GM12878 (cell line): ENCODE data around the gene RPS26. TPM values are rescaled to one million over a fixed set of nuclear protein-coding genes. Genes with fewer than 3 reads are reported as not detected.

Experiments used
- ATAC-seq: fragments of 200-7000 bp; cut with Tn5 transposase; 3 replicates; pipeline ENCODE4 v1.9.1; 2020; ENCODE audit warnings: mild to moderate bottlenecking, moderate library complexity
- BruUV-seq: library from RNA; stranded (reverse); fragments of 400-500 nt; replicated peaks from 2 replicates; lab custom pipeline; 2021; lab: Mats Ljungman, UMichigan
- CTCF ChIA-PET: fragments of 300-600 bp; sonication (Branson Sonifier 250); formaldehyde crosslinking; extraction: SDS; loops from one replicate; lab custom pipeline; 2021; ENCODE audit warnings: inconsistent platforms; lab: Yijun Ruan, JAX
- POLR2A ChIA-PET: fragments of 350-600 bp; formaldehyde crosslinking; extraction: SDS; loops from one replicate; lab custom pipeline; 2021; ENCODE audit warnings: inconsistent platforms; lab: Charles Lee
- RAD21 ChIA-PET: fragments of 300-600 bp; sonication (Branson Sonifier 250); formaldehyde crosslinking; loops from one replicate; lab custom pipeline; 2023; ENCODE audit warnings: antibody characterized with exemption; ENCODE audit not compliant: unreplicated experiment; lab: Charles Lee
- SMC1A ChIA-PET: fragments of 300-600 bp; sonication (Branson Sonifier 250); formaldehyde crosslinking; loops from one replicate; lab custom pipeline; 2023; ENCODE audit not compliant: unreplicated experiment, uncharacterized antibody; lab: Charles Lee
- DNase-seq: peaks from one replicate; pipeline ENCODE4 v3.0.0-alpha.2; 2011; ENCODE audit warnings: low read depth, low spot score
- FAIRE-seq: peaks from 3 replicates; lab custom pipeline; 2011; peaks lifted over from hg19 to GRCh38; lab: Jason Lieb, UNC
- H2AFZ ChIP-seq: 2 replicates; pipeline ENCODE4 v1.6.0; 2011; ENCODE audit warnings: low read depth, low read length, control low read depth; ENCODE audit not compliant: control insufficient read depth
- H3K27ac ChIP-seq: 2 replicates; pipeline ENCODE4 v1.5.1; 2011; ENCODE audit warnings: control low read depth; ENCODE audit not compliant: control insufficient read depth, insufficient read depth
- H3K27me3 ChIP-seq, 2 experiments: replicated peaks in 1 of 2; 2 replicates each; pipeline versions ENCODE4 v1.6.0 to v1.6.1; 2011; ENCODE audit warnings: low read length in 1 of 2; ENCODE audit not compliant: control insufficient read depth in 2 of 2, insufficient read depth in 2 of 2
- H3K36me3 ChIP-seq, 2 experiments: 2 replicates each; pipeline ENCODE4 v1.5.1; 2011; ENCODE audit warnings: low read length in 1 of 2; ENCODE audit not compliant: control insufficient read depth in 2 of 2, insufficient read depth in 2 of 2
- H3K4me1 ChIP-seq: 2 replicates; pipeline ENCODE4 v1.6.1; 2011; ENCODE audit warnings: mild to moderate bottlenecking, low read length, moderate library complexity, mixed read lengths; ENCODE audit not compliant: control insufficient read depth, insufficient read depth
- H3K4me2 ChIP-seq: 2 replicates; pipeline ENCODE4 v1.6.0; 2011; ENCODE audit warnings: control low read depth; ENCODE audit not compliant: control insufficient read depth, insufficient read depth
- H3K4me3 ChIP-seq: fragments of 200-600 bp; sonication (generic); 2 replicates; pipeline ENCODE4 v1.5.1; 2016
- H3K79me2 ChIP-seq: 2 replicates; pipeline ENCODE4 v1.6.0; 2011; ENCODE audit warnings: low read length; ENCODE audit not compliant: control insufficient read depth, insufficient read depth
- H3K9ac ChIP-seq: 2 replicates; pipeline ENCODE4 v1.8.0; 2011; ENCODE audit warnings: low read length, control low read depth, mixed read lengths; ENCODE audit not compliant: control insufficient read depth, insufficient read depth
- H3K9me3 ChIP-seq: replicated peaks from 3 replicates; pipeline ENCODE4 v1.5.1; 2011; ENCODE audit warnings: mild to moderate bottlenecking, low read length; ENCODE audit not compliant: control insufficient read depth, insufficient read depth
- H4K20me1 ChIP-seq: 2 replicates; pipeline ENCODE4 v1.6.0; 2011; ENCODE audit not compliant: control insufficient read depth, insufficient read depth
- CHD2 ChIP-seq: IDR thresholded peaks from 2 replicates; pipeline ENCODE4 v1.6.1; 2011; ENCODE audit warnings: low read depth, low read length, improper control_type of control experiment, borderline replicate concordance
- EED ChIP-seq: sonication (generic); IDR thresholded peaks from 2 replicates; pipeline ENCODE4 v1.6.1; 2016; ENCODE audit warnings: antibody characterized with exemption, low read depth
- ESRRA ChIP-seq: IDR thresholded peaks from 2 replicates; pipeline ENCODE4 v1.6.1; 2012; ENCODE audit warnings: mild to moderate bottlenecking, low read length, improper control_type of control experiment
- EZH2 ChIP-seq: IDR thresholded peaks from 2 replicates; pipeline ENCODE4 v1.6.1; 2012; ENCODE audit warnings: low read depth, mild to moderate bottlenecking, control low read depth, inconsistent platforms, low read length, borderline replicate concordance; ENCODE audit not compliant: control insufficient read depth
- MTA3 ChIP-seq: IDR thresholded peaks from 2 replicates; pipeline ENCODE4 v1.6.1; 2012; ENCODE audit warnings: low read length, inconsistent platforms, borderline replicate concordance
- ZBTB11 ChIP-seq: fragments of 450-650 bp; formaldehyde crosslinking; IDR thresholded peaks from 2 replicates; pipeline ENCODE4 v1.5.0; 2022; ENCODE audit warnings: mild to moderate bottlenecking, missing genetic modification characterization
- ZNF592 ChIP-seq: fragments of 450-650 bp; IDR thresholded peaks from 2 replicates; pipeline ENCODE4 v1.6.1; 2017; ENCODE audit warnings: mild to moderate bottlenecking, moderate library complexity
- WGBS: methylation state at CpG from one replicate; pipeline ENCODE4 v1.1.6; 2016; ENCODE audit warnings: low lambda C conversion rate; ENCODE audit not compliant: insufficient replicate concordance, insufficient coverage; ENCODE audit errors: missing lambda C conversion rate; 5-methylcytosine and 5-hydroxymethylcytosine counted together
- in situ Hi-C: fragments of 300-500 bp; cut with MboI; formaldehyde crosslinking; loops from 9 replicates; pipeline ENCODE4 v1.14.3; 2018; ENCODE audit warnings: mixed read lengths
- intact Hi-C: fragments of 100-400 bp; cut with micrococcal nuclease; formaldehyde crosslinking; loops from one replicate; pipeline ENCODE4 v1.14.2; 2022; ENCODE audit not compliant: unreplicated experiment
- polyA plus RNA-seq, 11 experiments: library from polyadenylated mRNA; depleted of rRNA in 4 of 11; unstranded in 6 of 11; stranded (reverse) in 5 of 11; fragments of >200 nt; fragmentation: Nextera tagmentation in 4 of 11; fragmentation: Illumina TruSeq in 1 of 11; extraction: Ambion mirVana in 4 of 11; extraction: Trizol in 1 of 11; gene quantifications; 1 replicate in 1 of 11; 2 replicates in 10 of 11; pipeline versions ENCODE4 v1.2.1 to v1.2.3, GENCODE V29; 2011 to 2016; ENCODE audit warnings: inconsistent platforms in 2 of 11, missing spikeins in 2 of 11, low read depth in 1 of 11
- total RNA-seq, 4 experiments: library from RNA; depleted of rRNA in 3 of 4; stranded (reverse); fragments of >200 nt in 3 of 4; fragmentation: Illumina TruSeq in 1 of 4; extraction: Trizol in 1 of 4; gene quantifications; 2 replicates each; pipeline versions ENCODE4 v1.2.1 to v1.2.3, GENCODE V29; 2013 to 2021

The RPS26 gene
- total and polyA plus RNA-seq, 10 of the 15 experiments (the other 5 are each of a cell fraction or from before 2014, with no cell fraction given) = 75.5 to 3,147 (median 881) TPM

- RAD21 ChIA-PET = no interaction called here
- H3K27me3 ChIP-seq = peaks cover 9 to 15% of the 10 kb centered on the region in 2 experiments; a peak in 3 of 4 replicates
- H3K4me3 ChIP-seq = no peak overlapping the region; the same call in 1 of the 2 replicates
- in situ Hi-C loops = no loop called here
- H2AFZ ChIP-seq = no peak overlapping the region
- H3K9ac ChIP-seq = no peak overlapping the region
- H3K36me3 ChIP-seq = no peaks in the 10 kb centered on the region
- no peak for FAIRE-seq
- H3K9me3 ChIP-seq = no peaks in the 10 kb centered on the region
- POLR2A ChIA-PET = no interaction called here
- BruUV-seq = no TSS peak
- no peaks in the 10 kb centered on the region for H3K79me2 ChIP-seq
- H3K27ac ChIP-seq = no peak overlapping the region
- CTCF ChIA-PET = no interaction called here
- no peak overlapping the region for H3K4me2 ChIP-seq
- ATAC-seq = no peak
- no peaks in the 10 kb centered on the region for H4K20me1 ChIP-seq
- SMC1A ChIA-PET = no interaction called here
- no peak for DNase-seq
- 46% methylated on average over 12 of the region's 20 CpGs for WGBS
- H3K4me1 ChIP-seq = no peaks in the 10 kb centered on the region
- intact Hi-C loops = loop anchor here (5.0 kb wide), 1 partner anchor 33 kb away; no protein-coding TSS in a partner anchor
- TF ChIP-seq CHD2 = no peak
- no peak for TF ChIP-seq ESRRA
- no peak for TF ChIP-seq EED
- no peak for TF ChIP-seq ZNF592
- TF ChIP-seq MTA3 = no peak
- no peak for TF ChIP-seq ZBTB11 (CRISPR knock-in tag)
- no peak for TF ChIP-seq EZH2
Measured at GRCh38 chr12:56080556-56081138, 38.9 kb downstream of the RPS26 start.
